ENCODE data around the gene SLFN5. TPM values are rescaled to one million over a fixed set of nuclear protein-coding genes. Genes with fewer than 3 reads are reported as not detected.

Gene SLFN5
- total and polyA plus RNA-seq, 2 of the 4 experiments (the other 2 are of a cell fraction): 13.0 to 48.9 TPM

GRCh38 chr17:35289222-35289621 lies 46.4 kb downstream of the SLFN5 start:
- Histone ChIP-seq H3K23ac (ENCODE audit: low read depth, low read length) (no peak overlapping the region), H3K4me2 (ENCODE audit: low read depth, low read length) (no peak overlapping the region), H3K27ac (ENCODE audit: insufficient read depth, low read length) (no peak overlapping the region), H3K9me3 (ENCODE audit: control insufficient read depth, insufficient read depth, low read length) (peaks cover 3% of the 10 kb centered on the region), H4K8ac (ENCODE audit: low read depth in 2 of 2, low read length in 2 of 2) (no peak overlapping the region), H2BK120ac (ENCODE audit: low read depth, low read length) (no peak overlapping the region), H3K14ac (replicated peaks; ENCODE audit: low read depth, low read length) (no peak overlapping the region), H3K4ac (ENCODE audit: low read depth, low read length) (no peak overlapping the region), H3K9me1 (ENCODE audit: insufficient read depth, low read length) (no peaks in the 10 kb centered on the region), H3K9ac (ENCODE audit: low read depth, low read length) (no peak overlapping the region), H4K91ac (ENCODE audit: insufficient read depth, low read depth, low read length) (no peak overlapping the region), H3K4me1 (ENCODE audit: control insufficient read depth, insufficient read depth, low read length) (no peaks in the 10 kb centered on the region), H4K20me1 (ENCODE audit: insufficient read depth, low read length) (no peaks in the 10 kb centered on the region), H3K56ac (ENCODE audit: extremely low read depth, insufficient read depth, low read length) (no peak overlapping the region), H3K79me1 (ENCODE audit: low read depth in 1 of 2, low read length in 2 of 2) (no peaks in the 10 kb centered on the region), H2BK5ac (ENCODE audit: low read depth, low read length, poor library complexity, severe bottlenecking) (no peak overlapping the region), H3K4me3 (ENCODE audit: insufficient read depth, low read depth, low read length) (no peak overlapping the region), H2AK9ac (replicated peaks; ENCODE audit: low read depth, low read length, poor library complexity) (no peak overlapping the region), H2AK5ac (ENCODE audit: low read depth, low read length) (no peak overlapping the region), H3K27me3 (ENCODE audit: control insufficient read depth, insufficient read depth, low read length) (no peaks in the 10 kb centered on the region; the same call in 1 of the 2 replicates), H2AFZ (replicated peaks; ENCODE audit: low read length, poor library complexity) (no peak overlapping the region), H3K18ac (ENCODE audit: low read depth, low read length) (no peak overlapping the region), H2BK15ac (ENCODE audit: low read depth, low read length) (no peak overlapping the region), H3K36me3 (ENCODE audit: control insufficient read depth, insufficient read depth, low read length) (no peaks in the 10 kb centered on the region), H4K5ac (ENCODE audit: low read depth, low read length) (no peak overlapping the region), H2BK20ac (ENCODE audit: low read depth, low read length) (no peak overlapping the region)
- DNase-seq: no peak
- intact Hi-C loops (cut with micrococcal nuclease): no loop called here
- CTCF ChIA-PET: no interaction called here
- TF ChIP-seq, protein P1, sequence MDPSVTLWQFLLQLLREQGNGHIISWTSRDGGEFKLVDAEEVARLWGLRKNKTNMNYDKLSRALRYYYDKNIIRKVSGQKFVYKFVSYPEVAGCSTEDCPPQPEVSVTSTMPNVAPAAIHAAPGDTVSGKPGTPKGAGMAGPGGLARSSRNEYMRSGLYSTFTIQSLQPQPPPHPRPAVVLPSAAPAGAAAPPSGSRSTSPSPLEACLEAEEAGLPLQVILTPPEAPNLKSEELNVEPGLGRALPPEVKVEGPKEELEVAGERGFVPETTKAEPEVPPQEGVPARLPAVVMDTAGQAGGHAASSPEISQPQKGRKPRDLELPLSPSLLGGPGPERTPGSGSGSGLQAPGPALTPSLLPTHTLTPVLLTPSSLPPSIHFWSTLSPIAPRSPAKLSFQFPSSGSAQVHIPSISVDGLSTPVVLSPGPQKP (IDR thresholded peaks at IDR 0.05; ENCODE audit: borderline replicate concordance, low read depth, low read length): no peak
- TF ChIP-seq RAD21 (IDR thresholded peaks at IDR 0.05; ENCODE audit: low read length): no peak
- no peak for TF ChIP-seq CEBPB (IDR thresholded peaks at IDR 0.05; ENCODE audit: low read depth, low read length)
- no peak for TF ChIP-seq FOS (IDR thresholded peaks at IDR 0.05; ENCODE audit: low read depth, low read length)
- no peak for TF ChIP-seq MAFK (IDR thresholded peaks at IDR 0.05; ENCODE audit: low read depth, low read length)
- no peak for TF ChIP-seq MXI1 (IDR thresholded peaks at IDR 0.05; ENCODE audit: borderline replicate concordance, low read depth, low read length)
- TF ChIP-seq, protein P2, sequence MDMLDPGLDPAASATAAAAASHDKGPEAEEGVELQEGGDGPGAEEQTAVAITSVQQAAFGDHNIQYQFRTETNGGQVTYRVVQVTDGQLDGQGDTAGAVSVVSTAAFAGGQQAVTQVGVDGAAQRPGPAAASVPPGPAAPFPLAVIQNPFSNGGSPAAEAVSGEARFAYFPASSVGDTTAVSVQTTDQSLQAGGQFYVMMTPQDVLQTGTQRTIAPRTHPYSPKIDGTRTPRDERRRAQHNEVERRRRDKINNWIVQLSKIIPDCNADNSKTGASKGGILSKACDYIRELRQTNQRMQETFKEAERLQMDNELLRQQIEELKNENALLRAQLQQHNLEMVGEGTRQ (IDR thresholded peaks at IDR 0.05; ENCODE audit: low read depth, low read length): no peak
- no peak for TF ChIP-seq MAZ (IDR thresholded peaks at IDR 0.05; ENCODE audit: borderline replicate concordance, low read depth, low read length)
- no peak for TF ChIP-seq POLR2A (IDR thresholded peaks at IDR 0.05; ENCODE audit: low read depth, low read length)
- no peak for TF ChIP-seq RFX5 (IDR thresholded peaks at IDR 0.05; ENCODE audit: low read depth, low read length)
- TF ChIP-seq CHD1 (IDR thresholded peaks at IDR 0.05; ENCODE audit: low read depth, low read length): no peak
- TF ChIP-seq BHLHE40 (IDR thresholded peaks at IDR 0.05; ENCODE audit: low read depth, low read length): no peak
- no peak for TF ChIP-seq SMC3 (IDR thresholded peaks at IDR 0.05; ENCODE audit: low read depth, low read length)
- no peak for TF ChIP-seq RCOR1 (IDR thresholded peaks at IDR 0.05; ENCODE audit: insufficient replicate concordance, low read length)
- TF ChIP-seq CTCF (conservative IDR thresholded peaks at IDR 0.05; ENCODE audit: low read depth, low read length): no peak
- no peak for TF ChIP-seq NFE2L2 (IDR thresholded peaks at IDR 0.05; ENCODE audit: low read depth, low read length)
- in situ Hi-C loops (cut with MboI; ENCODE audit: low sequenced_read_pairs): no loop called here
- no CpG with 5 or more reads among the region's 1 CpG for WGBS, 2 experiments (ENCODE audit: extremely low coverage in 2 of 2, insufficient read length in 1 of 2)
- no peak for ATAC-seq (ENCODE audit: low read depth)
- dilution Hi-C loops (cut with HindIII; ENCODE audit: low sequenced_read_pairs, unreplicated experiment): no loop called here
- POLR2A ChIA-PET (ENCODE audit: unreplicated experiment): no interaction called here
- BruUV-seq (replicated peaks): no TSS peak
